Brain microvascular endothelial cell (primary cell): ENCODE results near the gene ZCWPW2.

ENCODE experiments used
- DNase-seq: peaks from one replicate; pipeline ENCODE4 v3.0.0-alpha.2; 2020
- H3K27ac ChIP-seq: fragments of 250-450 bp; sonication (Bioruptor Pico); 2 replicates; pipeline ENCODE4 v1.5.1; 2020; ENCODE audit warnings: mild to moderate bottlenecking, moderate library complexity
- H3K27me3 ChIP-seq: fragments of 250-450 bp; sonication (Bioruptor Pico); replicated peaks from 2 replicates; pipeline ENCODE4 v1.5.1; 2020; ENCODE audit warnings: mild to moderate bottlenecking
- H3K36me3 ChIP-seq: fragments of 250-450 bp; sonication (Bioruptor Pico); replicated peaks from 2 replicates; pipeline ENCODE4 v1.5.1; 2020; ENCODE audit warnings: mild to moderate bottlenecking
- H3K4me3 ChIP-seq: 2 replicates; pipeline ENCODE4 v1.5.1; 2011; ENCODE audit warnings: low read depth, mild to moderate bottlenecking, control low read depth, low read length, moderate library complexity
- in situ Hi-C: cut with HindIII; loops from 2 replicates; pipeline ENCODE4 v1.10.0; 2017; ENCODE audit warnings: low sequenced_read_pairs, low pct_ligation_motif_present
- TF ChIP-seq, protein P1 (sequence below): IDR thresholded peaks from 2 replicates; pipeline ENCODE4 v1.5.1; 2011; ENCODE audit warnings: low read depth, mild to moderate bottlenecking, moderate library complexity, low read length, control low read depth, inconsistent platforms; ENCODE audit errors: missing control alignments

ZCWPW2 gene

GRCh38 chr3:28386049-28386448 is 37.5 kb downstream of the ZCWPW2 start:
- in situ Hi-C loops: no loop called here
- no peak for DNase-seq
- H3K36me3 ChIP-seq: no peaks in the 10 kb centered on the region

GRCh38 chr3:28388978-28389377 is 40.5 kb downstream of the ZCWPW2 start:
- Histone ChIP-seq H3K27ac (no peak overlapping the region), H3K4me3 (no peak overlapping the region), H3K27me3 (no peaks in the 10 kb centered on the region), H3K36me3 (no peaks in the 10 kb centered on the region)
- no peak for DNase-seq
- in situ Hi-C loops: no loop called here
- TF ChIP-seq, protein P1, sequence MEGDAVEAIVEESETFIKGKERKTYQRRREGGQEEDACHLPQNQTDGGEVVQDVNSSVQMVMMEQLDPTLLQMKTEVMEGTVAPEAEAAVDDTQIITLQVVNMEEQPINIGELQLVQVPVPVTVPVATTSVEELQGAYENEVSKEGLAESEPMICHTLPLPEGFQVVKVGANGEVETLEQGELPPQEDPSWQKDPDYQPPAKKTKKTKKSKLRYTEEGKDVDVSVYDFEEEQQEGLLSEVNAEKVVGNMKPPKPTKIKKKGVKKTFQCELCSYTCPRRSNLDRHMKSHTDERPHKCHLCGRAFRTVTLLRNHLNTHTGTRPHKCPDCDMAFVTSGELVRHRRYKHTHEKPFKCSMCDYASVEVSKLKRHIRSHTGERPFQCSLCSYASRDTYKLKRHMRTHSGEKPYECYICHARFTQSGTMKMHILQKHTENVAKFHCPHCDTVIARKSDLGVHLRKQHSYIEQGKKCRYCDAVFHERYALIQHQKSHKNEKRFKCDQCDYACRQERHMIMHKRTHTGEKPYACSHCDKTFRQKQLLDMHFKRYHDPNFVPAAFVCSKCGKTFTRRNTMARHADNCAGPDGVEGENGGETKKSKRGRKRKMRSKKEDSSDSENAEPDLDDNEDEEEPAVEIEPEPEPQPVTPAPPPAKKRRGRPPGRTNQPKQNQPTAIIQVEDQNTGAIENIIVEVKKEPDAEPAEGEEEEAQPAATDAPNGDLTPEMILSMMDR: no peak

More at GRCh38 chr3:28386049-28386448, 37.5 kb downstream of the ZCWPW2 start:
- Histone ChIP-seq H3K27me3 (no peaks in the 10 kb centered on the region), H3K27ac (no peak overlapping the region), H3K4me3 (no peak overlapping the region)
- TF ChIP-seq, protein P1: no peak

- Histone ChIP-seq H3K4me3 (no peak overlapping the region), H3K36me3 (no peaks in the 10 kb centered on the region), H3K27ac (no peak overlapping the region), H3K27me3 (no peaks in the 10 kb centered on the region)
- TF ChIP-seq, protein P1: no peak
- DNase-seq: no peak
- in situ Hi-C loops: no loop called here
These were observed 50.7 kb downstream of the ZCWPW2 start for GRCh38 chr3:28399206-28399605.

DNA sequence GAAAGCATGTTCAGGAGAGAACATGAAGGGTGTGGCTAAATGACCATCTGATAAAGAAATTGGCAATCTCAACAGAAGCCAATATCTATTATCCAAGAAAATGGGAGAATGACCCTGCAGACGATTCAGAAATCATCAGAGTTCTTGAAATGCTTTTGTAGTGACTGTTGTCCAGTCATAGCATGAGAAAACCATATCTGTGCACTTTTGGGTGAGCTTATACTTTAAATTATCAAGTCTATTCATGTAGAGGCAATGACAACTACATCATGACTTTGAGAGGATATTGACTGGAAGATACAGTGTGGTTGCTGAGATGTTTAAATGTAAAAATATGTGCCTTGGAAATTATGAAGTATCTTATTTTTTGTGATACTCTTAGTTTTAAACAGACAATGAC is 57.7 kb downstream of the ZCWPW2 start:
- in situ Hi-C loops: no loop called here

GRCh38 chr3:28449398-28449797 is 100.9 kb downstream of the ZCWPW2 start:
- in situ Hi-C loops: no loop called here
- no peak for DNase-seq

More for the DNA sequence above, 57.7 kb downstream of the ZCWPW2 start:
- TF ChIP-seq, protein P1: no peak
- Histone ChIP-seq H3K36me3 (no peaks in the 10 kb centered on the region), H3K27me3 (no peaks in the 10 kb centered on the region), H3K27ac (no peak overlapping the region), H3K4me3 (no peak overlapping the region)
- no peak for DNase-seq

DNA sequence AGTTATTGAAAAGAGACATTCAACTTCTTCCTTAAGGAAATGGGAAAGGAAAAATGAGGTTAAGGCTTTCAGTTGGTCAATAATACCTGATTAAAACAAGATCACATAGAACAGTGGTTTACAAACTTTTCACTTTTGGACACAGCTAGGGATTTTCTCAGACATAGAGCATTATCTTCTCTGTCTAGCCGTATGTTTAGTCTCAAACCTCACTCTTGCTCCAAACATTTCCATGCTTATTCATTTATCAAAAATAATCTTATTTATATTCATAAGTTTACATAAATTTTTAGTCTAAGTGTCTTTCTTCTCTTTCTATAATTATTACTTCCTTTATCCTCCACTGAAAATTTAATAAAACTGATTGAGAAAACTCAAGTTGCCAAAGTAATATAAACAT is 114.3 kb downstream of the ZCWPW2 start:
- in situ Hi-C loops: no loop called here
- Histone ChIP-seq H3K36me3 (no peaks in the 10 kb centered on the region), H3K27ac (no peak overlapping the region)

More at GRCh38 chr3:28449398-28449797, 100.9 kb downstream of the ZCWPW2 start:
- Histone ChIP-seq H3K27me3 (no peaks in the 10 kb centered on the region), H3K27ac (no peak overlapping the region), H3K4me3 (no peak overlapping the region), H3K36me3 (no peaks in the 10 kb centered on the region)
- TF ChIP-seq, protein P1: no peak

More for the DNA sequence above, 114.3 kb downstream of the ZCWPW2 start:
- TF ChIP-seq, protein P1: no peak
- no peak for DNase-seq
- H3K4me3 ChIP-seq: no peak overlapping the region
- H3K27me3 ChIP-seq: no peaks in the 10 kb centered on the region
